ENCODE measurements around the gene FSTL4. TPM values are rescaled to one million over a fixed set of nuclear protein-coding genes. Genes with fewer than 3 reads are reported as not detected.

The FSTL4 gene
- polyA plus RNA-seq, 1 of the 3 experiments (the other 2 are of a cell fraction) = not detected

DNA sequence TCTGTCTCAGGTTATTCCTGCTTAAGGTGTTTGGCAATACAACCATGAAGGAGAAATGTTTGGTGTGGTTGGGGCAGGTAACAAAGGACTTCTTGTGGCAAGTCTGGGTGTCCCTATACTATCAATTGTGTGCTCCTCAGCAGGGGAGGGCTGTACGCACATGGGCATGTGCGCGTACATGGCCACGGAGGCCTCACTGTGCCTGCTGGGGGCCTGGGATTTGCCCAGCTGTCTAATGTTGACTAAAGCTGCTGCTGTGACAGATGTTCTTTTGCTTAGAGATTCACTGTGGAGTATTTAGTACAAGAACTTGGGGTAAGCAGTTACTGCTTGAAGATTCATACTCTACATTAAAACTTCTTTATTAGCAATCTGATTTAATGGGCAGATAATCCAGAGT is 463.0 kb downstream of the FSTL4 start:
- no peaks in the 10 kb centered on the region for H3F3A ChIP-seq (replicated peaks; ENCODE audit: insufficient read depth)
- no peaks in the 10 kb centered on the region for H4K20me1 ChIP-seq (ENCODE audit: insufficient read depth)
- 78% methylated on average over 4 of the region's 4 CpGs for WGBS (ENCODE audit: low lambda C conversion rate)
- no peaks in the 10 kb centered on the region for H3K27me3 ChIP-seq (ENCODE audit: insufficient read depth)
- no peaks in the 10 kb centered on the region for H3K36me3 ChIP-seq (replicated peaks in 1 of 2; ENCODE audit: control insufficient read depth in 1 of 2, insufficient read depth in 2 of 2, low read length in 1 of 2)
- H3K79me2 ChIP-seq (ENCODE audit: insufficient read depth) = no peaks in the 10 kb centered on the region
- ChIA-PET POLR2A (no interaction called here), CTCF (interaction anchor here (1.4 kb wide), 1 partner anchor 9 kb away, joined by 5 read pairs; no protein-coding TSS in a partner anchor)
- TF ChIP-seq, protein P1, sequence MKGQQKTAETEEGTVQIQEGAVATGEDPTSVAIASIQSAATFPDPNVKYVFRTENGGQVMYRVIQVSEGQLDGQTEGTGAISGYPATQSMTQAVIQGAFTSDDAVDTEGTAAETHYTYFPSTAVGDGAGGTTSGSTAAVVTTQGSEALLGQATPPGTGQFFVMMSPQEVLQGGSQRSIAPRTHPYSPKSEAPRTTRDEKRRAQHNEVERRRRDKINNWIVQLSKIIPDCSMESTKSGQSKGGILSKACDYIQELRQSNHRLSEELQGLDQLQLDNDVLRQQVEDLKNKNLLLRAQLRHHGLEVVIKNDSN (IDR thresholded peaks at IDR 0.05; ENCODE audit: borderline replicate concordance, low read depth) = no peak
- TF ChIP-seq RAD21 (IDR thresholded peaks at IDR 0.05; ENCODE audit: low read length) (no peak), GABPA (IDR thresholded peaks at IDR 0.05; ENCODE audit: low read depth) (no peak), NFIC (IDR thresholded peaks at IDR 0.05; ENCODE audit: borderline replicate concordance) (no peak), TEAD4 (IDR thresholded peaks at IDR 0.05; ENCODE audit: borderline replicate concordance, insufficient read depth) (no peak), EP300 (IDR thresholded peaks at IDR 0.05; ENCODE audit: borderline replicate concordance in 1 of 2, low read depth in 1 of 2, low read length in 1 of 2) (no peak), SMC3 (IDR thresholded peaks at IDR 0.05; ENCODE audit: low read depth, low read length) (no peak)
- TF ChIP-seq, protein P2, sequence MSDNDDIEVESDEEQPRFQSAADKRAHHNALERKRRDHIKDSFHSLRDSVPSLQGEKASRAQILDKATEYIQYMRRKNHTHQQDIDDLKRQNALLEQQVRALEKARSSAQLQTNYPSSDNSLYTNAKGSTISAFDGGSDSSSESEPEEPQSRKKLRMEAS (IDR thresholded peaks at IDR 0.05; ENCODE audit: low read depth) = no peak
- TF ChIP-seq, protein P3, sequence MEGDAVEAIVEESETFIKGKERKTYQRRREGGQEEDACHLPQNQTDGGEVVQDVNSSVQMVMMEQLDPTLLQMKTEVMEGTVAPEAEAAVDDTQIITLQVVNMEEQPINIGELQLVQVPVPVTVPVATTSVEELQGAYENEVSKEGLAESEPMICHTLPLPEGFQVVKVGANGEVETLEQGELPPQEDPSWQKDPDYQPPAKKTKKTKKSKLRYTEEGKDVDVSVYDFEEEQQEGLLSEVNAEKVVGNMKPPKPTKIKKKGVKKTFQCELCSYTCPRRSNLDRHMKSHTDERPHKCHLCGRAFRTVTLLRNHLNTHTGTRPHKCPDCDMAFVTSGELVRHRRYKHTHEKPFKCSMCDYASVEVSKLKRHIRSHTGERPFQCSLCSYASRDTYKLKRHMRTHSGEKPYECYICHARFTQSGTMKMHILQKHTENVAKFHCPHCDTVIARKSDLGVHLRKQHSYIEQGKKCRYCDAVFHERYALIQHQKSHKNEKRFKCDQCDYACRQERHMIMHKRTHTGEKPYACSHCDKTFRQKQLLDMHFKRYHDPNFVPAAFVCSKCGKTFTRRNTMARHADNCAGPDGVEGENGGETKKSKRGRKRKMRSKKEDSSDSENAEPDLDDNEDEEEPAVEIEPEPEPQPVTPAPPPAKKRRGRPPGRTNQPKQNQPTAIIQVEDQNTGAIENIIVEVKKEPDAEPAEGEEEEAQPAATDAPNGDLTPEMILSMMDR (IDR thresholded peaks at IDR 0.05) = no peak
- TF ChIP-seq, protein P4, sequence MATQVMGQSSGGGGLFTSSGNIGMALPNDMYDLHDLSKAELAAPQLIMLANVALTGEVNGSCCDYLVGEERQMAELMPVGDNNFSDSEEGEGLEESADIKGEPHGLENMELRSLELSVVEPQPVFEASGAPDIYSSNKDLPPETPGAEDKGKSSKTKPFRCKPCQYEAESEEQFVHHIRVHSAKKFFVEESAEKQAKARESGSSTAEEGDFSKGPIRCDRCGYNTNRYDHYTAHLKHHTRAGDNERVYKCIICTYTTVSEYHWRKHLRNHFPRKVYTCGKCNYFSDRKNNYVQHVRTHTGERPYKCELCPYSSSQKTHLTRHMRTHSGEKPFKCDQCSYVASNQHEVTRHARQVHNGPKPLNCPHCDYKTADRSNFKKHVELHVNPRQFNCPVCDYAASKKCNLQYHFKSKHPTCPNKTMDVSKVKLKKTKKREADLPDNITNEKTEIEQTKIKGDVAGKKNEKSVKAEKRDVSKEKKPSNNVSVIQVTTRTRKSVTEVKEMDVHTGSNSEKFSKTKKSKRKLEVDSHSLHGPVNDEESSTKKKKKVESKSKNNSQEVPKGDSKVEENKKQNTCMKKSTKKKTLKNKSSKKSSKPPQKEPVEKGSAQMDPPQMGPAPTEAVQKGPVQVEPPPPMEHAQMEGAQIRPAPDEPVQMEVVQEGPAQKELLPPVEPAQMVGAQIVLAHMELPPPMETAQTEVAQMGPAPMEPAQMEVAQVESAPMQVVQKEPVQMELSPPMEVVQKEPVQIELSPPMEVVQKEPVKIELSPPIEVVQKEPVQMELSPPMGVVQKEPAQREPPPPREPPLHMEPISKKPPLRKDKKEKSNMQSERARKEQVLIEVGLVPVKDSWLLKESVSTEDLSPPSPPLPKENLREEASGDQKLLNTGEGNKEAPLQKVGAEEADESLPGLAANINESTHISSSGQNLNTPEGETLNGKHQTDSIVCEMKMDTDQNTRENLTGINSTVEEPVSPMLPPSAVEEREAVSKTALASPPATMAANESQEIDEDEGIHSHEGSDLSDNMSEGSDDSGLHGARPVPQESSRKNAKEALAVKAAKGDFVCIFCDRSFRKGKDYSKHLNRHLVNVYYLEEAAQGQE (IDR thresholded peaks at IDR 0.05; ENCODE audit: low read depth, low read length) = no peak
- H3K9me2 ChIP-seq = no peaks in the 10 kb centered on the region
- no peak overlapping the region for H3K9ac ChIP-seq
- H3K4me3 ChIP-seq (ENCODE audit: low read depth in 2 of 2, low read length in 1 of 2) = no peak overlapping the region
- H3K4me2 ChIP-seq = no peak overlapping the region
- peak; percentile 41 for DNase-seq
- no peaks in the 10 kb centered on the region for H3K9me3 ChIP-seq
- H3K27ac ChIP-seq (ENCODE audit: low read depth in 2 of 2, low read length in 1 of 2) = no peak overlapping the region; a peak in 1 of 4 replicates
- H3K4me1 ChIP-seq (ENCODE audit: control insufficient read depth in 1 of 2, insufficient read depth in 2 of 2, low read depth in 1 of 2, low read length in 1 of 2) = peaks cover 0 to 13% of the 10 kb centered on the region in 2 experiments; a peak in 1 of 4 replicates
- H2AFZ ChIP-seq (ENCODE audit: low read depth) = no peak overlapping the region

Data from SK-N-SH (cell line).